Left lung (tissue), 10 donors: ENCODE results near the gene SLC22A25. TPM values are rescaled to one million over a fixed set of nuclear protein-coding genes. Genes with fewer than 3 reads are reported as not detected.
"Not testable (repeated sequence)": the region's sequence is repeated elsewhere in the genome, so short reads cannot be mapped to it uniquely, and the experiment has no call there.

Experiments
- ATAC-seq: fragments of 200-7000 bp; cut with Tn5 transposase; one replicate; pipeline ENCODE4 v1.9.1; 2020; ENCODE audit warnings: moderate library complexity
- DNase-seq, 4 donors: peaks; one replicate each; pipeline ENCODE4 v3.0.0-alpha.2; 2013 to 2020
- H3K27ac ChIP-seq, 2 donors: fragments of 200-600 bp; sonication (generic) in 1 of 2; one replicate each; pipeline versions ENCODE4 v1.5.0 to v1.8.0; 2020 to 2021
- H3K27me3 ChIP-seq, 2 donors: fragments of 200-600 bp; sonication (generic) in 1 of 2; one replicate each; pipeline versions ENCODE4 v1.5.0 to v1.8.0; 2020 to 2021
- H3K36me3 ChIP-seq, 2 donors: fragments of 200-600 bp; sonication (generic) in 1 of 2; one replicate each; pipeline versions ENCODE4 v1.5.0 to v1.8.0; 2020 to 2021
- H3K4me1 ChIP-seq, 2 donors: fragments of 200-600 bp; one replicate each; pipeline ENCODE4 v1.8.0; 2021
- H3K4me3 ChIP-seq, 2 donors: fragments of 200-600 bp; sonication (generic) in 1 of 2; one replicate each; pipeline versions ENCODE4 v1.5.0 to v1.8.0; 2020 to 2021; ENCODE audit warnings: mild to moderate bottlenecking in 1 of 2
- H3K9me3 ChIP-seq, 2 donors: fragments of 200-600 bp; sonication (generic) in 1 of 2; one replicate each; pipeline versions ENCODE4 v1.5.0 to v1.8.0; 2020 to 2021
- CTCF ChIP-seq, 2 donors: fragments of 200-600 bp; sonication (generic) in 1 of 2; IDR thresholded peaks; one replicate each; pipeline versions ENCODE4 v1.5.0 to v1.8.0; 2021; ENCODE audit warnings: antibody characterized with exemption in 2 of 2
- intact Hi-C, 2 donors: fragments of 100-400 bp; cut with DNase I; formaldehyde crosslinking; loops; one replicate each; pipeline versions ENCODE4 v1.11.2 to v1.14.2; 2022
- polyA plus RNA-seq, 6 donors: library from polyadenylated mRNA; unstranded; fragments of 120-200 nt; gene quantifications; one replicate each; pipeline ENCODE4 v1.2.1, GENCODE V29; 2013; ENCODE audit not compliant: insufficient read length in 6 of 6
- total RNA-seq, 2 donors: library from RNA; stranded (reverse); fragmentation: NEBNext Ultra II Directional; extraction: Animal tissue kit (Norgen Biotek cat#: 25700); gene quantifications; one replicate each; pipeline ENCODE4 v1.2.1, GENCODE V29; 2021
- donor health status: DM: no; HTN: yes; CAD: no.
- donor health status: DM: no; HTN: no; CAD: no.

The SLC22A25 gene
- total and polyA plus RNA-seq, 8 donors: 0.11 to 0.17 (median 0.14) TPM; not detected in 2

- intact Hi-C loops: no loop called here
- Histone ChIP-seq H3K9me3 (no peaks in the 10 kb centered on the region), H3K27me3 (no peaks in the 10 kb centered on the region), H3K4me3 (no peak overlapping the region), H3K36me3 (no peaks in the 10 kb centered on the region), H3K4me1 (no peaks in the 10 kb centered on the region), H3K27ac (no peak overlapping the region)
- no peak for TF ChIP-seq CTCF (IDR thresholded peaks at IDR 0.05)
- DNase-seq (no peak), ATAC-seq (no peak)
Observed at GRCh38 chr11:63250162-63251050, 7.0 kb upstream of the SLC22A25 start.

- Histone ChIP-seq H3K36me3 (no peaks in the 10 kb centered on the region), H3K4me3 (no peak overlapping the region), H3K27me3 (no peaks in the 10 kb centered on the region), H3K4me1 (no peaks in the 10 kb centered on the region), H3K9me3 (no peaks in the 10 kb centered on the region), H3K27ac (no peak overlapping the region)
- DNase-seq: no peak
- ATAC-seq: no peak
- intact Hi-C loops: no loop called here
- TF ChIP-seq CTCF (IDR thresholded peaks at IDR 0.05): no peak
Observed at GRCh38 chr11:63248966-63249365, 5.6 kb upstream of the SLC22A25 start.

GRCh38 chr11:63247237-63248002, 4.0 kb upstream of the SLC22A25 start:
- H3K4me1 ChIP-seq, ATAC-seq, intact Hi-C loops, H3K36me3 ChIP-seq, DNase-seq, H3K27ac ChIP-seq, H3K9me3 ChIP-seq, H3K4me3 ChIP-seq, H3K27me3 ChIP-seq: not testable (repeated sequence)

DNA sequence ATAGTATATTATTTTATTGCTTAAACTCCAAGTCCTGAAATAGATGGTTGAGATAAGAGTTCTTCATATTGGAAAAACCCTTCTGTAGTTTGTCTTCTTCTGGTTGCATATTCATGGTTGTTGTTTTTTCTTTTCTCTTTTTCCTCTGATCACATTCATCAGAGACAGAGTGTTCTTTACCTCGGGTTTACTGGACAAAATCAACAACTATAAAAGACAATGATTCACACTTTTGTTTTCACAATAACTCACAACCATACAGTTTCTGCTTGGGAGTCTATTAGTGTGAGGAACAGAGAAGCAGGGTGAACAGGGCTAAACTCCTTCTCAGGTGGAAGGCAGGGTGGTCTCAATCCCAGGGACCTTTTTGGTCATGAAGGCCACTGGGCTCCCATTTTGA, 2.6 kb upstream of the SLC22A25 start:
- H3K36me3 ChIP-seq: no peaks in the 10 kb centered on the region
- H3K4me3 ChIP-seq: no peak overlapping the region
- intact Hi-C loops: no loop called here
- no peaks in the 10 kb centered on the region for H3K4me1 ChIP-seq
- DNase-seq: no peak
- H3K27ac ChIP-seq: no peak overlapping the region
- H3K27me3 ChIP-seq: no peaks in the 10 kb centered on the region
- TF ChIP-seq CTCF (IDR thresholded peaks at IDR 0.05): no peak
- no peak for ATAC-seq
- H3K9me3 ChIP-seq: no peaks in the 10 kb centered on the region

- DNase-seq (no peak), ATAC-seq (no peak)
- intact Hi-C loops: no loop called here
- TF ChIP-seq CTCF (IDR thresholded peaks at IDR 0.05): no peak
- Histone ChIP-seq H3K27me3 (no peaks in the 10 kb centered on the region), H3K4me1 (no peaks in the 10 kb centered on the region), H3K27ac (no peak overlapping the region), H3K9me3 (no peaks in the 10 kb centered on the region), H3K36me3 (no peaks in the 10 kb centered on the region), H3K4me3 (no peak overlapping the region)
Observed at GRCh38 chr11:63244862-63245261, 1.5 kb upstream of the SLC22A25 start.
